ENCODE results near the gene EIF4B.

EIF4B gene

DNA sequence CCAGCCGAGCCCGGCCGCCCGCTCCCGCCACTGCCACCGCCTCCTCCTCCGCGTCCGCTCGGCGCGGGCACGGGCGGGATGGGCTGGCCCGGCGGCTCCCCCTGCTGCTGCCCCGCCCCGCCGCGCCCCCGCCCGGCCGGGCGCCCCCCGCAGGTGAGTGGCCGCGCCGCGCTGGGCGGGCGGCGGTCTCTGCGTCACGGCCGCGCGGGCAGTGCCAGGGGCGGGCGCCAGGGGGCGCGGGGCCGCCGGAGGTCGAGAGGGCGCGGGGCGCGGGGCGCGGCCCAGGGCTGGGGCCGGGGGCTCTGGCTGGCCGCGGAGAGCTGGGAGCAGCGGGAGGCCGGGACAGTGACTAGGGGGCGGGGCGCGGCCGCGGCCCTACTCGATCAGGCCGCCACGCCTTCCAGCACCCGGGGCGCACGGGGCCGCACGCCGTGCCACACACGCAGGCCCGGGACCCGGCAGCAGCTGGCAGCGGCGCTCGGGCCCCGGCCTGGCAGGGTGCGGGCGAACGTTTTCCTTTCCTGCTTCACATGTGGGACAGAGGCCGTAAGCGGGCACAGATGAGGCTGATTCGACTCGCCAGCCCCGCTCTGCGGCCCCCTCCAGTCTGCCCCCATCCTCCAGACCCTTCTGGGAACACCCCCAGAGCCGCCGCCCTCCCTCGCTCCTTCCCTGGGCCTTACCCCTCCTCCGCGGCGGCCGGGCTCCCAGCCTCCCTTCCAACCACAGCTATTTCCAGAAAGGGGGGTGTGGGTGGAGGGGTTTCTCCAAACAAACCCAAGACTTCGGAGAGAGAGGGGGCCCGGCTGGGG is 41.2 kb downstream of the EIF4B start:
- peak; percentile 62 for DNase-seq (ENCODE audit: low read depth)

DNA sequence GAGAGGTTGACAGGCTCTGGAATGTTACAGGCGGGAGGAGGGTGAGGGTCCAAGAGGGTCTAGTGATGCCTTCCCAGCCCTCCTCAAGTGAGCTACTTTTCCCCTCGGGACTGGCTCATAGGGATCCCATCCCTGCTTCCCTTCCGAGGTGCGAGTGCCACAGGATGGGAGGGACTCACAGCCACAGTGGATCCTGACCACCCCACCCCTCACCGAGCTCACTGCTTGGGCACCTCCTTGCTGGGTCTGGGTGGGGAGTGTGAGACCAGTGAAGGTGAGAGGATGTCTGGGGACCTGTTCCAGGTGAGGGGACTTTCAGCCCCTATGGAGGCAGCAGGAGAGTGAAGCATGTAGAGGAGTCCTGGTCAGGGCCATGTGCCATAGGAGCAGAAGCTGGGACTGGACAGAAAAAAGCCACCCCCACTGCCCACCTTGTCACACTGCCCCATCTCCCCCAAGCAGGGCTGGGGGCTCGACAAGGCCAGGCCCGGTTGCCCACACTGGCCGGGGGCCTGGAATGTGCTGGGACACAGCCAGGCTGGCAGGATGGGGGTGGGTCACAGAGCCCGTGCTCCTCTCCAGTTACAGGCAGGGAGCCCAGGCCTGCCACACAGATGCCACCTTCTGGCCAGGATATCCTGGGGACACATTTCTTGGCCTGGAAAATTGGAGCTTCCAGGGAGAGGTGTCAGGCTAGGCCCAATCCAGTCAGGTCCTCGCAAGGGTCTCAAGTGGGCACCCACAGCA is 42.0 kb downstream of the EIF4B start:
- DNase-seq (ENCODE audit: low read depth) = no peak

DNA sequence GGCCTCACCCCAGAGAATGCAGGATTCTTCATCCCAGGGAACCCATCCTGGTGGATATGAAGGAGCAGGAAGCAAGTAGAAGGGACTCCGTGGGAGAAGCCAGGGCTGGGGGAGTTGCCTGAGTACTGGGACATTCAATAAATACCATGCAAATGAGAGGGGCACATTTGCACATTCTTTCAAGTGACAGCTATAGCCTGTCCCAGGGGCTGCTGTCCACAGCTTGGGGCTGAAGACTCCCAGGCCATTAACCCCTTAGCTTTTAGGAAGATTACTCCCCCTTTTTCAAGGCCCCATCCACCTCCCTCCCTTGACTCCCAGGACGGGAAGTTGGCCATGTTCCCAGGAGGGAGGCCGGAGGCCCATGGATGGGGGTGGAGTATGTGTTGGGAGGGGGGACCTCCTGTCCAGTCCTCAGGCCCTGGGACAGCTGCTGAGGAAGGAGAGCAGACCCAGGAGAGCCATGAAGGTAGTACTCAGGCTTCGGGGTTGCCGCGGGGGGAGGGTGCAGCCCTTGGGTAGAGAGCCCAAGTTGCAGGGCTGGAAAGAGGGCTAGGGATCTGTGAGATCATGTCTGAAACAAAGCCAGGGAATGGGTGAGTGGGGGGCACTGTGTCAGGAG is 42.6 kb downstream of the EIF4B start:
- no peak for DNase-seq (ENCODE audit: low read depth)

DNA sequence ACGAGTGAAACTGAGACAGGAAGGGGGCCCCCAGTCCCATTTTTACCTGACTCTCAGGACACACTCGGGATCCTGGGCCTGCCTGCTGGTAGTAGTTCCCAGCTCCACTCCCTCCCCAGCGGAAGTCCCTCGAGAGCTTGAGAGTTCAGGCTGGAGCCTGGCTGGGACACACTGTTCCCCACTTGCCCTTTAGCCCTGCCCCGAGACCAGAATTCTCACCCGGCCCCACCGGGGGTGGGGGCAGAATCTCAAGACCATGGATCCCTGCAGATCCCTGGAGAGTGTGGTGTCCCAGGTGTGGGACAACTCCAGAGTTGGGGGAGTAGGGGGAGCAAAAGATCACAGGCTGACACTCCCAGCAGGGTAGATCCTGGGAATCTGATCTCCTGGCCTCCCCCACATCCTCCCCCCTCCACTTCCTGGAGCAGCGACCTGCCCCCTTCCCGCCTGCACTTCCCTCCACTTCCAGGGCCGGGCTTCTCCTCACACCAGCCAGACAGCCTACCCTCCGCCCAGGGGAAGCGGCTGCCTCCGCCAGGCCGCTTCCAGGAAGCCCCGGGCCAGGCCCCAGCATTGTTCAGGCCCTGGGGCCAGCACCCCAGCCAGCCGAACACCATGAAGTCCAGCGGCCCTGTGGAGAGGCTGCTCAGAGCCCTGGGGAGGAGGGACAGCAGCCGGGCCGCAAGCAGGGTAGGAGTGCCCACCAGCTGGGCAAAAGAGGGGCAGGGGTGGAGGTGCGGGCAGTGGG is 43.5 kb downstream of the EIF4B start, which contains the start of gene TNS2:
Gene TNS2, plus strand, starts transcription at position 495 of the 748 bp plus-strand sequence. Its CDS starts 121 bp downstream, at position 616.
- DNase-seq (ENCODE audit: low read depth) = no peak

DNA sequence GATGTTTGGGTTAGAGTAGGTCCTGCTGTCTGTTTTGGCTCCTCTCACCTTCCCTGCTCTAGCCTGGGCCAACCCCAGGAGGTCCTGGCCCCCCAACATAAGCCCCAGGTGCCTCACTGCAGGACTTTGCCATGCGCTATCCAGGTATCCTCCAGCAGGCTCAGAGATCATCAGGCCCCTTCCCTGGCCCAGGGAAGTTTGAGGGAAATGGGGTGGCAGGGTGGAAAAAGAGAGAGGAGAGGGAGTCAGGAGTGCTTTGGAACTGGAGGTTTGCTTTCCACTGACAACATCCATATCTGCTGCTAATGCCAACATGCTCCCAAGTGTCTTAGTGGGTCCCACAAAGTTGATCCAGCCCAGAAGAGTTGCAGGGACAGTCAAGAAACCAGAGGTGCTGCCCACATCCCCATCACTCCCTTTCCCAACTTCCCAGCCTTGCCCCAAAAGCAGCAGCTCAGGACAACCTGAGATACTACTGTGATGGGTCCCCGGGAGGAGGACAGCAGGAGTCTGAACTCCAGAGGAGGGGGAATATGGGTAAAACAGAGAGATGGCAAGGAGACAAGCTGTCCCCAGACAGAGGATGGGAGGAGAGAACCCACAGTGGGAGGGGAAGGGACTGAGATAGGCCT is 44.3 kb downstream of the EIF4B start:
- DNase-seq (ENCODE audit: low read depth) = no peak

DNA sequence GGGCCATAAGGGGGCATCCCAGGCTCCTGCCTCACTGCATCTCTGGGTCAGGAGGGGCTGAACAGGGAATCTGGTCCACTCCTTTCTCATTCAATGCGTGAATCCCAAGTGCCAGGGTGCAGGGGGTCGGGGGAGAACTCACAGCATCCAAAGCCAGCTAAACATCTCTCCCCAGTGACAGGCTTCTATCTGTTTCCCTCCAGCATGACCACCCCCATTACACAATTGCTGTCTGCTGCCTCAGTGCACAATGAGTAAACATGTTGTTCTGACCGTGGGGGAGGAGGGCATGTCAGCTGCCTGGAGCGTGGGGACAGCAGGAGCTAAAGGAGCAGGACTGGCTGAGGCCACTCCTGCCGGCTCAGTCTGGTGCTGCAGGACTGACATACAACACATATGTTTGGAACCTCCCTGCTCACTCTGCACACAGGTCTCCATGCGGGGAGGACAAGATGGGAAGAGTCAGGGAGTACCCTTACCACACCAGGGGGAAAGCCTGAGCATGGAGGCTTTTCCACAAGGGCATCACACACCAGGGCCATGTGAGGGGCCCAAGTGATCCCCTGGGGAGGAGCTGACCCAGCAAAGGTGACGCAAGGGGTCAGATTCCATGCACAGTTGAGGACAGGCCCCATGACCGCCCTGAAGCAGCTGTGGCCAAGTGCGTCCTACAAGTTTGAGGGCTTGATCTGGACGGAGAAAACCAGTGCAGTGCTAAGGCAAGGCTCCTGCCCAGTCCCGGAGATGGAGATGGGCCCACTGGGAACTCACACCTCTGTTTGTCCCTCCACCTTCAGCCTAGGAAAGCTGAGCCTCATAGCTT is 45.0 kb downstream of the EIF4B start:
- DNase-seq (ENCODE audit: low read depth) = no peak

DNA sequence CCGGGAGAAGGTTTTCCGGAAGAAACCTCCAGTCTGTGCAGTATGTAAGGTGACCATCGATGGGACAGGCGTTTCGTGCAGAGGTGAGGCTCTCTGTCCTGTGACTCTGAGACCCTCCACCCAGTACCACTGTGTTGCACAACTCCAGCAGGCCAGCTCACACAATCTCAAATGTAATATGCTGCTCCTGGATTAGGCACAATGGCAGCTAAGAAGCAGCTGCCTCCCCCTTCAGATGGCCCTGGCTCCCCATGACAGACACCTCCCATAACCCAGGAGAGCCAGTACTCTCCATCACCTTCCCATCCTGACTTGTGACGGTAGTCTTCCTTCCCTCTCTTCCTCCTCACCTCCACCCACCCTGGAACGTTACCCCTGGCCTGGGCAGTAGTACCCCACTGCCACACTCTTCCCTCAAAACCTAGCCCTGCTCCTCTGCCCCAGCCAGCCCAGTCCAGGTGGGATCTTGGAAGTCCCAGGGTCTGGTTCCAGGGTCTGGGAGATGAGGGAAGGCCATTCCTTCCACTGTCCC is 45.7 kb downstream of the EIF4B start:
- no peak for DNase-seq (ENCODE audit: low read depth)

DNA sequence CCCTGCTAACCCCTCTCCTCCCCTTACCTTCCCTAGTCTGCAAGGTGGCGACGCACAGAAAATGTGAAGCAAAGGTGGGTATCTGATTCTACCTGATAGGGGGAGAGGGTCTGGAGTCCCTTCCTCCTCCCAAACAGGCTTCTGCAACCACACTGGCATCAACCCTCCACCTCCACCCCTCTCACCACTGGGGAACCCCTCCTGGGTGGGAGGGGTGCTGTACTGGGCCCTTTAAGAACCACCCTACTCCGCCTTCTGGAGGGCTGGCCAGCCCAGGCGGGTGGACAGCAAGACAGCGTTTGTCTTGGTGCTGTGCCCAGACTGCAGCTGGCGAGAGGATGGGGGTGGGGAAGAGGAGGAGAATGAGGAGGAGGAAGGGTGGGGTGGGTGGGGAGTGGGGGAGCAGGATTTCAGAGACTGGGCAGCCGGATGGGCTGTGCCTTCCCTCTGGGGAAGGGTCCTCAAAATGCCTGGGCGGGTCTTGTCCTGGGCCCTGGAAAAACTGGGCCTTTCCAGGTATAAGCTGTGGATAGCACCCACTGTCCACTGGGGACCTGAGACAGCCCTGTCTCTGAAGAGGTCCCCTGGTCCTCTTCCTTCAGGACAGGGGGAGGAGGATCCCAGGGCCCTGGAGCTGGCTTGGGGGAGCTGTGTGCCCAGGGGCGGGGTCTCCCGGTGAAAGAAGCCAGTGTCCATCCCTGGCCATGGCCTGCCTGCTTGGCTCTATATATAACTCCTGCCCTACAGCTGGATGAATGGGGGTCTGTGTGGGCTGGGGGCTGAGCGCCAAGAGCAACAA is 46.4 kb downstream of the EIF4B start:
- no peak for DNase-seq (ENCODE audit: low read depth)

DNA sequence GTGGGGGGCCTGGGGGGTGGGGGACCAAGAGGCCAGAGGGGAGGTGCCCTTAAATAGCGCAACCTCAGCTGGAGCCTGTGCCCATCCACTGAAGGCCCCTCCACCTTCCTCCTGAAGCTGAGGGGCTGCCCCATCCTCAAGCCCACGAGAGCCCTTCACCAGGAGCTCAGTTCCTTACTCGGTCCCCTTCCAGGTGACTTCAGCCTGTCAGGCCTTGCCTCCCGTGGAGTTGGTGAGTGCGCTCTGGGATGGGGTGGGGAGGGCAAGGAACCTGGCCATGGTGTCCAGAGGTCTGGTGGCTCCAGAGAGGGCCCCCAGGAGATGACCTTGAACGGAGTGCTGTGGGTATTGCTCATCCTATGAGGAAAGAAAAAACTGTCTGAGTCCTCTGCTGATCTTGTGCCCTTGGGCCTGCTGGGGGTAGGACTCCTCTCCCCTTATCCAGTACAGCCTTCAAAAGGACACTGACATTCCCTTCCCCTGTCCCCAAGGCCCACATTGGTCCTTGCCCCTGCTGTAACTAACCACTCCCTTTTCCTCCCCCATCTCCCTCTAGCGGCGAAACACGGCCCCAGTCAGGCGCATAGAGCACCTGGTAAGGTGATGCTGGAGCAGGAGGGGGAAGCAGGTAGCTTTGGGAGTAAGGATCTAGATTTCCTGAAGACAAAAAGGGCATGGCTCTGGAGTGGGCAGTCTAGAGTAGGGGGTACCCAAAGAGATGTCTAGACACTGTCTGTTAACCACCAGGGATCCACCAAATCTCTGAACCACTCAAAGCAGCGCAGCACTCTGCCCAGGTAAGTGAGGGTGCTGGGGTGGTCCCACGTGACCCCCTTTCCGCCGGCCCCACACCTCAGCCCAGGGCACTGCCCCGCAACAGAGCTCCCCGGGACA is 47.2 kb downstream of the EIF4B start:
- no peak for DNase-seq (ENCODE audit: low read depth)

DNA sequence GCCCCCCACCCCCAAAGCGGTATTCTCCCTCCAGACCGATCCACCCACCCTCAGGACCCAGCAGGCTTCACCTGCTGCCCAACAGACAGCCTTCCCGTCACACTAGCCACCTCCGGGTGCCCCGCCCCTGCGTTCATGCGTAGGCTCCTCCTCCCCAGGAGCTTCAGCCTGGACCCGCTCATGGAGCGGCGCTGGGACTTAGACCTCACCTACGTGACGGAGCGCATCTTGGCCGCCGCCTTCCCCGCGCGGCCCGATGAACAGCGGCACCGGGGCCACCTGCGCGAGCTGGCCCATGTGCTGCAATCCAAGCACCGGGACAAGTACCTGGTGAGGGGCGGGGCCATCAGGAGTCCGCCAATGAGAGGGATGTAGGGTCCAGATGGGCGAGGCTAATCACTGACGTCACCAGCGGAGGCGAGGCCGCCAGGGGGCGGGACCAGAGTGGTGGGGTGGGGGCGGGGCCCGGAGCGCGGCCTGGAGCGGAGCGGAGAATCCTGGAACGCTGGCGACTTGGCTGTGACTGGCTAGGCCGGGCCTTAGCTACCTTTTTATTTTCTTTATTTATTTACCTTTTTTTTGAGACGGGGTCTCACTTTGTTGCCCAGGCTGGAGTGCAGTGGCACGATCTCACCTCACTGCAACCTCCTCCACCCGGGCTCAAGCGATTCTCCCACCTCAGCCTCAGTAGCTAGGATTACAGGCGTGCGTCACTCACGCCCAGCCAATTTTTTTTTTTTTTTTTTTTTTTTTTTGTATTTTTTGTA is 48.0 kb downstream of the EIF4B start:
- peak; percentile 82 for DNase-seq (ENCODE audit: low read depth)

DNA sequence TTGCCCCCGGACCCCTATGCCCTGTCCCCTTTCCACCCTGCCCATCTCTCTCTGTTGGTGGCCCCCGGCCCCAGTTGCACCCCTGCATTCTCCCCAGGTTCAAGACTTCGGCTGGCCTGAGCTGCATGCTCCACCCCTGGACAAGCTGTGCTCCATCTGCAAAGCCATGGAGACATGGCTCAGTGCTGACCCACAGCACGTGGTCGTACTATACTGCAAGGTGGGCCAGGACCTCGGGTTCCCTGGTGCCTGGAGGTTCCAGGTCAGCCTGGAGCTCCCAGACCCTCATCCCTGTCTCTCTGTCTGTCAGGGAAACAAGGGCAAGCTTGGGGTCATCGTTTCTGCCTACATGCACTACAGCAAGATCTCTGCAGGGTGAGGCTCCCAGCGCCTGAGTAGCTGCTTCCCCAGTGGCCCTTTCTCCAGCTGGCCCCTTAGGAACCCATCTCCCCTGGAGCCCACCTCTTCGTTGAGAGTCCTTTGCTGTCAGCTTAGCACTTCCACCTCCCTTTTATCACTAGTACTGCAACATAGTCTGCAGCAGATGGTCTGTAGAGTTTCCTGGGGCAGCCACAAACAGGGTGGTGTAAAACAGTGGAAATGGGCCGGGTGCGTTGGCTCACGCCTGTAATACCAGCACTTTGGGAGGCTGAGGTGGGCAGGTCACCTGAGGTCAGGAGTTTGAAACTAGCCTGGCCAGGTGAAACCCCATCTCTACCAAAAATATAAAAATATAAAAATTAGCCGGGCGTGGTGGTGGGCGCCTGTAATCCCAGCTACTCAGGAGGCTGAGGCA is 49.4 kb downstream of the EIF4B start:
- DNase-seq (ENCODE audit: low read depth) = no peak

DNA sequence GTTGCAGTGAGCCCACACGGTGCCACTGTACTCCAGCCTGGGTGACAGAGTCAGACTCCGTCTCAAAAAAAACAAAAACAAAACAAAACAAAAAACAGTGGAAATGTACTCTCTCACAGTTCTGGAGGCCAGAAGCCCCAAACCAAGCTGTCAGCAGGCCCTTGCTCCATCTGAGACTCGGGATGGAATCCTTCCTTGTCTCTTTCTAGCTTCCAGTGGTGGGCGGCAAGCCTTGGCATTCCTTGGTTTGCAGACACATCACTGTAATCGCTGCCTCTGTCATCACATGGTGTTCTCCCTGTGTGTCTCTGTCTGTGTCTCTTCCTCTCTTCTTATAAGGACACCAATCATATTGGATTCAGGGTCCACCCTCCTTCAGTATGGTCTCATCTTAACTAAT is 50.0 kb downstream of the EIF4B start:
- DNase-seq (ENCODE audit: low read depth) = no peak

DNA sequence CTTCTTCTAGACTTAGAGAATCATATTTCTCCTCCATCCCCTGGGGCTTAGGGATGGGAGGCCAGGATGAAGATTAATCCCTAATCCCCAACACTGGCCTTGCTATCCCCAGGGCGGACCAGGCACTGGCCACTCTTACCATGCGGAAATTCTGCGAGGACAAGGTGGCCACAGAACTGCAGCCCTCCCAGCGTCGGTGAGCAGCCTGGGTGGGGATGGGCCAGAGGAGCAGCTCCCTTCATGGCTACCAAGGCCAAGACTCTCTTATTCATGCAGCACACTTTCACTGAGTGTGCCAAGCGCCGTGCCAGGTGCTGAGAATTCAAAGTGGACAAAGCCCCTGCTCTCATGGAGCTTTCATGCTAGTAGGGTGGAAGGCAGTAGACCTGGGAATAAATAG is 50.6 kb downstream of the EIF4B start:
- no peak for DNase-seq (ENCODE audit: low read depth)

DNA sequence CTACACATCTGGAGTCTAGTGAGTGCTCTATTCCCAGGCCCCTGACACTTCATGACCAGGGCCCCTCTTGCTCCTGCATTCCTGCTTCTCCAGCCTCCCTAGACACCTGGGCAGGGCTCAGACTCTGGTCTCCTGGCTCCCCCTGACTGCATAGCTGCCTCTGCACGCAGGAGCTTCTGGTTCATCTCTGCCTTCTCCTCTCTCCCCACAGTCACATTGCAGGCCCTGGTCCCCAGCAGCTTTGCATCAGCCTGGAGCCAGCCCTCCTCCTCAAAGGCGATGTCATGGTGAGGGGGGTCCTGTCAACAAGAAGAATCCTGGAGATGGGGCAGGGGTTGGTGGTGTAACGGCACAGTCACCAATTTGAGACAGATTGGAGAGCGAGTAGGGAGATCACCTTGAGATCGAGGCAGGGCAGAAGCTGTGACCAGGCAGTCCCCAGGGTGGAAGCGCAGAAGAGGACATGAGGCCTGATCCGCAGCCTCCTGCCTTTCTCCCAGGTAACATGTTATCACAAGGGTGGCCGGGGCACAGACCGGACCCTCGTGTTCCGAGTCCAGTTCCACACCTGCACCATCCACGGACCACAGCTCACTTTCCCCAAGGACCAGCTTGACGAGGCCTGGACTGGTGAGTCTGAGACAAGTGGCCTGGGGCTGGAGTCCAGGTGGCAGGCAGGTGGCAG is 51.7 kb downstream of the EIF4B start:
- DNase-seq (ENCODE audit: low read depth) = no peak

DNA sequence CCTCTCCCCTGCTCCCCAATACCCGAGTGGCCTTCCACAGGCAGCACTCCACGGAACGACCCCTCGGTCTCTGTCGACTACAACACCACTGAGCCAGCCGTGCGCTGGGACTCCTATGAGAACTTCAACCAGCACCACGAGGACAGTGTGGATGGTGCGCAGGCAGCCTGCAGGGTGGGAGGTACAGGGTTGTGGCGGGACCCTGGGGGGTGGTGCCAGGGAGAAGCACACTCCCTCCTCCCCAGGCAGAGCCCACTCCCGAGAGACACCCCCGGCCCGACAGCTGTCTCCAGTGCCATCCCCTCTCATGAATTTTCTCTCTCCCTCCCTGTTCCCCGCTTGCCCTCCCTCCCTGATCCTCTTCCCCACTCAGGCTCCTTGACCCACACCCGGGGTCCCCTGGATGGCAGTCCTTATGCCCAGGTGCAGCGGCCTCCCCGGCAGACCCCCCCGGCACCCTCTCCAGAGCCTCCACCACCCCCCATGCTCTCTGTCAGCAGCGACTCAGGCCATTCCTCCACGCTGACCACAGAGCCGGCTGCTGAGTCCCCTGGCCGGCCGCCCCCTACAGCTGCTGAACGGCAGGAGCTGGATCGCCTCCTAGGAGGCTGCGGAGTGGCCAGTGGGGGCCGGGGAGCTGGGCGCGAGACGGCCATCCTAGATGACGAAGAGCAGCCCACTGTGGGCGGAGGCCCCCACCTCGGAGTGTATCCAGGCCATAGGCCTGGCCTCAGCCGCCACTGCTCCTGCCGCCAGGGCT is 52.6 kb downstream of the EIF4B start:
- no peak for DNase-seq (ENCODE audit: low read depth)
